Activated T-helper 9 cell treated with anti-CD3 and anti-CD28 coated beads, Interleukin-2, amount 50 U/mL, for 16 hours (primary cell): ENCODE measurements around the gene YAF2.
"Not testable (repeated sequence)": the region's sequence is repeated elsewhere in the genome, so short reads cannot be mapped to it uniquely, and the experiment has no call there.

Source experiments
- DNase-seq: peaks from one replicate; pipeline ENCODE4 v3.0.0-alpha.2; 2020; ENCODE audit warnings: low read depth

The YAF2 gene

GRCh38 chr12:42255221-42255865, 17.3 kb upstream of the YAF2 start:
- no peak for DNase-seq

GRCh38 chr12:42252645-42253044, 14.6 kb upstream of the YAF2 start:
- DNase-seq, result not testable (repeated sequence)

GRCh38 chr12:42249033-42249432, 11.0 kb upstream of the YAF2 start:
- not testable (repeated sequence) for DNase-seq

- no peak for DNase-seq
These were observed 2.2 kb upstream of the YAF2 start for GRCh38 chr12:42240131-42240750.

GRCh38 chr12:42237853-42238239, 202 bp downstream of the YAF2 start:
- no peak for DNase-seq

GRCh38 chr12:42237052-42237852, 796 bp downstream of the YAF2 start:
- peak; percentile 67 for DNase-seq

GRCh38 chr12:42236017-42236416, 2.0 kb downstream of the YAF2 start:
- no peak for DNase-seq

GRCh38 chr12:42235426-42235825, 2.6 kb downstream of the YAF2 start:
- no peak for DNase-seq

GRCh38 chr12:42234970-42235369, 3.1 kb downstream of the YAF2 start:
- no peak for DNase-seq

- DNase-seq, result not testable (repeated sequence)
These were observed 10.5 kb downstream of the YAF2 start for GRCh38 chr12:42227525-42227924.

GRCh38 chr12:42224501-42224900, 13.5 kb downstream of the YAF2 start:
- DNase-seq, result not testable (repeated sequence)

GRCh38 chr12:42222724-42223123, 15.3 kb downstream of the YAF2 start:
- DNase-seq, result no peak

GRCh38 chr12:42221726-42222125, 16.3 kb downstream of the YAF2 start:
- DNase-seq, result no peak

GRCh38 chr12:42217656-42218055, 20.4 kb downstream of the YAF2 start:
- no peak for DNase-seq

GRCh38 chr12:42216737-42217136, 21.3 kb downstream of the YAF2 start:
- DNase-seq, result no peak

GRCh38 chr12:42215759-42216158, 22.3 kb downstream of the YAF2 start:
- not testable (repeated sequence) for DNase-seq

GRCh38 chr12:42213954-42214426, 24.1 kb downstream of the YAF2 start:
- DNase-seq, result no peak

GRCh38 chr12:42213023-42213422, 25.0 kb downstream of the YAF2 start:
- no peak for DNase-seq

GRCh38 chr12:42208574-42208973, 29.5 kb downstream of the YAF2 start:
- DNase-seq, result no peak

- DNase-seq, result no peak
These were observed 33.2 kb downstream of the YAF2 start for GRCh38 chr12:42204819-42205218.

- DNase-seq, result no peak
These were observed 33.7 kb downstream of the YAF2 start for GRCh38 chr12:42204362-42204761.

- DNase-seq, result no peak
These were observed 37.0 kb downstream of the YAF2 start for GRCh38 chr12:42201063-42201462.

- DNase-seq, result no peak
These were observed 39.0 kb downstream of the YAF2 start for GRCh38 chr12:42199007-42199406.
